IMR-90 (cell line): Measurements from ENCODE around the gene DIP2A. TPM values are rescaled to one million over a fixed set of nuclear protein-coding genes. Genes with fewer than 3 reads are reported as not detected.

Experiments used
- ATAC-seq: fragments of 200-7000 bp; cut with Tn5 transposase; 2 replicates; pipeline ENCODE4 v1.9.1; 2020; ENCODE audit warnings: low read depth, mild to moderate bottlenecking, moderate library complexity
- BruUV-seq: library from RNA; stranded (reverse); fragments of 400-500 nt; replicated peaks from 2 replicates; lab custom pipeline; 2021; lab: Mats Ljungman, UMichigan
- CTCF ChIA-PET: fragments of 300-600 bp; formaldehyde crosslinking; extraction: SDS; loops from one replicate; lab custom pipeline; 2021; ENCODE audit warnings: antibody characterized with exemption; lab: Yijun Ruan, JAX
- POLR2A ChIA-PET: fragments of 300-600 bp; sonication (Branson Sonifier 250); formaldehyde crosslinking; loops from one replicate; lab custom pipeline; 2022; ENCODE audit warnings: antibody characterized with exemption; ENCODE audit not compliant: unreplicated experiment; lab: Charles Lee
- DNase-seq: peaks from one replicate; pipeline ENCODE4 v3.0.0; 2013
- H2AFZ ChIP-seq: replicated peaks from 2 replicates; pipeline ENCODE3; 2013; ENCODE audit warnings: low read length, mild to moderate bottlenecking; ENCODE audit not compliant: poor library complexity
- H2AK5ac ChIP-seq: 2 replicates; pipeline ENCODE4 v1.6.1; 2013; ENCODE audit warnings: low read depth, low read length, inconsistent platforms
- H2AK9ac ChIP-seq: replicated peaks from 2 replicates; pipeline ENCODE3; 2013; ENCODE audit warnings: mild to moderate bottlenecking, low read depth, low read length, moderate library complexity; ENCODE audit not compliant: poor library complexity
- H2BK120ac ChIP-seq: 2 replicates; pipeline ENCODE4 v1.6.1; 2013; ENCODE audit warnings: low read depth, low read length, inconsistent platforms
- H2BK15ac ChIP-seq: 3 replicates; pipeline ENCODE4 v1.6.1; 2013; ENCODE audit warnings: low read depth, low read length, inconsistent platforms
- H2BK20ac ChIP-seq: 2 replicates; pipeline ENCODE4 v1.6.1; 2013; ENCODE audit warnings: low read depth, mild to moderate bottlenecking, inconsistent platforms, low read length, moderate library complexity
- H2BK5ac ChIP-seq: 2 replicates; pipeline ENCODE4 v1.6.1; 2013; ENCODE audit warnings: mild to moderate bottlenecking, low read depth, low read length, inconsistent platforms; ENCODE audit not compliant: poor library complexity, severe bottlenecking
- H3K14ac ChIP-seq: replicated peaks from 2 replicates; pipeline ENCODE4 v1.6.1; 2013; ENCODE audit warnings: low read depth, low read length, inconsistent platforms
- H3K18ac ChIP-seq: 2 replicates; pipeline ENCODE4 v1.6.1; 2013; ENCODE audit warnings: low read depth, low read length, control low read depth
- H3K23ac ChIP-seq: 2 replicates; pipeline ENCODE4 v1.6.1; 2013; ENCODE audit warnings: low read depth, low read length, inconsistent platforms
- H3K27ac ChIP-seq: 2 replicates; pipeline ENCODE4 v1.5.1; 2013; ENCODE audit warnings: mild to moderate bottlenecking, control low read depth, low read length; ENCODE audit not compliant: insufficient read depth
- H3K27me3 ChIP-seq: 2 replicates; pipeline ENCODE4 v1.6.1; 2013; ENCODE audit warnings: low read length; ENCODE audit not compliant: control insufficient read depth, insufficient read depth
- H3K36me3 ChIP-seq: 2 replicates; pipeline ENCODE4 v1.6.1; 2013; ENCODE audit warnings: low read length, mixed read lengths; ENCODE audit not compliant: control insufficient read depth, insufficient read depth
- H3K4ac ChIP-seq: 2 replicates; pipeline ENCODE4 v1.6.1; 2013; ENCODE audit warnings: low read depth, low read length, inconsistent platforms
- H3K4me1 ChIP-seq: 2 replicates; pipeline ENCODE4 v1.6.1; 2013; ENCODE audit warnings: low read length, mixed read lengths; ENCODE audit not compliant: control insufficient read depth, insufficient read depth
- H3K4me2 ChIP-seq: 2 replicates; pipeline ENCODE4 v1.6.1; 2013; ENCODE audit warnings: low read depth, mild to moderate bottlenecking, control low read depth, low read length, moderate library complexity
- H3K4me3 ChIP-seq: 2 replicates; pipeline ENCODE4 v1.5.1; 2013; ENCODE audit warnings: low read depth, mild to moderate bottlenecking, control low read depth, low read length, moderate library complexity; ENCODE audit not compliant: insufficient read depth
- H3K56ac ChIP-seq: 2 replicates; pipeline ENCODE4 v1.6.1; 2013; ENCODE audit warnings: low read length, inconsistent platforms; ENCODE audit not compliant: insufficient read depth; ENCODE audit errors: extremely low read depth
- H3K79me1 ChIP-seq, 2 experiments: 2 replicates each; pipeline ENCODE4 v1.6.1; 2013; ENCODE audit warnings: low read length in 2 of 2, inconsistent platforms in 1 of 2, low read depth in 1 of 2
- H3K9ac ChIP-seq: 2 replicates; pipeline ENCODE4 v1.6.1; 2013; ENCODE audit warnings: low read depth, low read length, control low read depth
- H3K9me1 ChIP-seq: 2 replicates; pipeline ENCODE4 v1.6.1; 2013; ENCODE audit warnings: low read length, inconsistent platforms; ENCODE audit not compliant: insufficient read depth
- H3K9me3 ChIP-seq: 2 replicates; pipeline ENCODE4 v1.6.1; 2013; ENCODE audit warnings: low read length; ENCODE audit not compliant: control insufficient read depth, insufficient read depth
- H4K20me1 ChIP-seq: 2 replicates; pipeline ENCODE4 v1.6.1; 2013; ENCODE audit warnings: low read length, inconsistent platforms; ENCODE audit not compliant: insufficient read depth
- H4K5ac ChIP-seq: 2 replicates; pipeline ENCODE4 v1.6.1; 2013; ENCODE audit warnings: mild to moderate bottlenecking, low read depth, low read length, control low read depth
- H4K8ac ChIP-seq, 2 experiments: 2 replicates each; pipeline ENCODE4 v1.6.1; 2013; ENCODE audit warnings: low read depth in 2 of 2, low read length in 2 of 2, control low read depth in 1 of 2, inconsistent platforms in 1 of 2
- H4K91ac ChIP-seq: 2 replicates; pipeline ENCODE4 v1.6.1; 2013; ENCODE audit warnings: low read depth, low read length, inconsistent platforms; ENCODE audit not compliant: insufficient read depth
- CHD1 ChIP-seq: IDR thresholded peaks from 2 replicates; pipeline ENCODE4 v1.6.1; 2012; ENCODE audit warnings: low read depth, low read length, improper control_type of control experiment
- MXI1 ChIP-seq: IDR thresholded peaks from 2 replicates; pipeline ENCODE4 v1.6.1; 2012; ENCODE audit warnings: low read depth, mild to moderate bottlenecking, low read length, moderate library complexity, borderline replicate concordance
- RFX5 ChIP-seq: IDR thresholded peaks from 2 replicates; pipeline ENCODE4 v1.8.0; 2012; ENCODE audit warnings: low read depth, mild to moderate bottlenecking, low read length, moderate library complexity
- WGBS, 2 experiments: methylation state at CpG; one replicate each; pipeline versions ENCODE4 v1.1.5 to v1.1.7; 2013; ENCODE audit warnings: missing lambda C conversion rate in 2 of 2; ENCODE audit not compliant: insufficient read length in 1 of 2; ENCODE audit errors: extremely low coverage in 2 of 2; 5-methylcytosine and 5-hydroxymethylcytosine counted together
- dilution Hi-C: fragments of 300-500 bp; cut with HindIII; formaldehyde crosslinking; loops from one replicate; pipeline ENCODE4 v1.14.3; 2018; ENCODE audit warnings: low sequenced_read_pairs; ENCODE audit not compliant: unreplicated experiment
- in situ Hi-C: fragments of 300-500 bp; cut with MboI; formaldehyde crosslinking; loops from 3 replicates; pipeline ENCODE4 v1.14.3; 2019; ENCODE audit warnings: low sequenced_read_pairs, inconsistent platforms, mixed read lengths
- intact Hi-C: fragments of 100-400 bp; cut with micrococcal nuclease; formaldehyde crosslinking; loops from 2 replicates; pipeline ENCODE4 v1.10.0; 2022
- microRNA-seq, 2 experiments: library from miRNA; stranded (forward) in 1 of 2; unstranded in 1 of 2; fragments of 10-50 nt in 1 of 2; fragments of <30 nt in 1 of 2; gene quantifications in 1 of 2; microRNA quantifications in 1 of 2; one replicate each; pipeline versions ENCODE3 to v1.1.0; 2013 to 2020; ENCODE audit not compliant: insufficient read depth in 1 of 2, insufficient read length in 1 of 2, unreplicated experiment in 1 of 2
- polyA plus RNA-seq, 3 experiments: library from polyadenylated mRNA; depleted of rRNA; stranded (reverse); fragments of >200 nt; gene quantifications; 2 replicates each; pipeline ENCODE4 v1.2.3, GENCODE V29; 2012; ENCODE audit warnings: low replicate concordance in 1 of 3
- small RNA-seq, 5 experiments: library from RNA; depleted of rRNA; stranded (forward); fragments of <200 nt; gene quantifications; one replicate each; pipeline ENCODE3, GENCODE V24; 2012
- total RNA-seq: library from RNA; depleted of rRNA; stranded (reverse); fragments of >200 nt; gene quantifications from 2 replicates; pipeline ENCODE4 v1.2.3, GENCODE V29; 2012; rRNA removed
- TF ChIP-seq, protein P1 (sequence below): fragments of 150-350 bp; IDR thresholded peaks from 2 replicates; pipeline ENCODE4 v1.6.1; 2016; ENCODE audit warnings: low read depth, mild to moderate bottlenecking, low read length, moderate library complexity, borderline replicate concordance

DIP2A gene
- total and polyA plus RNA-seq, 2 of the 4 experiments (the other 2 are of a cell fraction) = 17.9 to 24.3 TPM

DNA sequence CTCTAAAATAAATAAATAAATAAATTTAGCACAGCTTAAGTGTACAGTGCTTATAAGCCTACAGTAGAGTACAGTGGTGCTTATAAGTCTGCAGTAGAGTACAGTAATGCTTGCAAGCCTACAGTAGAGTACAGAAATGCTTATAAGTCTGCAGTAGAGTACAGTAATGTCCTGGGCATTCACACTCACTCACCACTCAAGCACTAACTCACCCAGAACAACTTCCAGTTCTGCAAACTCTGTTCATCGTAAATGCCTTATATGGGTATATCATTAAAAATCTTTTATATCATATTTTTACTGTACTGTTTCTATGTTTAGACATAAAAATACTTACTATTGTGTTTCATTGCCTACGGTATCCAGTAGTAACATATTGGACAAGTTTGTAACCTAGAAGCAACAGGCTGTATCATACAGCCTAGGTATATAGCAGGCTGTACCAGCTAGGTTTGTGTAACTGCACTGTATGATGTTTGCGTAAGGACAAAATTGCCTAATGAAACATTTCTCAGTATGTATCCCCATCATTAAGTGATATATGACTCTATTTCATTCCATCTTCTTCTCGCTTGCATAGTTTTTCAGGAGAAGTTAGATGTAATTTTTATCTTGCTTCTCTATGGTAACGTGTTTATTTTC, 160.2 kb downstream of the DIP2A start:
- no peak overlapping the region for H2AFZ ChIP-seq
- H4K5ac ChIP-seq = no peak overlapping the region
- H3K4ac ChIP-seq = no peak overlapping the region
- H4K20me1 ChIP-seq = no peaks in the 10 kb centered on the region; the same call in 1 of the 2 replicates
- H2AK5ac ChIP-seq = no peak overlapping the region
- in situ Hi-C loops (no loop called here), intact Hi-C loops (no loop called here), dilution Hi-C loops (no loop called here)
- H2BK20ac ChIP-seq = no peak overlapping the region
- ChIA-PET CTCF (no interaction called here), POLR2A (no interaction called here)
- H3K23ac ChIP-seq = no peak overlapping the region
- no peak overlapping the region for H2BK5ac ChIP-seq
- no peak overlapping the region for H3K4me2 ChIP-seq
- no CpG with 5 or more reads among the region's 5 CpGs for WGBS, 2 experiments
- H2BK15ac ChIP-seq = no peak overlapping the region
- H3K4me1 ChIP-seq = peaks cover 1% of the 10 kb centered on the region; the same call in 1 of the 2 replicates
- no peak overlapping the region for H3K14ac ChIP-seq
- no peaks in the 10 kb centered on the region for H3K79me1 ChIP-seq
- H2BK120ac ChIP-seq = no peak overlapping the region
- H3K9ac ChIP-seq = no peak overlapping the region
- H3K27ac ChIP-seq = no peak overlapping the region
- no peak for TF ChIP-seq RFX5
- no peak for TF ChIP-seq CHD1
- TF ChIP-seq, protein P1, sequence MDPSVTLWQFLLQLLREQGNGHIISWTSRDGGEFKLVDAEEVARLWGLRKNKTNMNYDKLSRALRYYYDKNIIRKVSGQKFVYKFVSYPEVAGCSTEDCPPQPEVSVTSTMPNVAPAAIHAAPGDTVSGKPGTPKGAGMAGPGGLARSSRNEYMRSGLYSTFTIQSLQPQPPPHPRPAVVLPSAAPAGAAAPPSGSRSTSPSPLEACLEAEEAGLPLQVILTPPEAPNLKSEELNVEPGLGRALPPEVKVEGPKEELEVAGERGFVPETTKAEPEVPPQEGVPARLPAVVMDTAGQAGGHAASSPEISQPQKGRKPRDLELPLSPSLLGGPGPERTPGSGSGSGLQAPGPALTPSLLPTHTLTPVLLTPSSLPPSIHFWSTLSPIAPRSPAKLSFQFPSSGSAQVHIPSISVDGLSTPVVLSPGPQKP = no peak
- no peak for TF ChIP-seq MXI1
- no TSS peak for BruUV-seq
- no peaks in the 10 kb centered on the region for H3K36me3 ChIP-seq
- no peak overlapping the region for H4K91ac ChIP-seq
- H3K9me1 ChIP-seq = no peaks in the 10 kb centered on the region
- H3K9me3 ChIP-seq = peaks cover 6% of the 10 kb centered on the region
- ATAC-seq (peak; percentile 27; the same call in 1 of the 2 replicates), DNase-seq (peak; percentile 43)
- no peak overlapping the region for H2AK9ac ChIP-seq
- H3K27me3 ChIP-seq = no peaks in the 10 kb centered on the region; the same call in 1 of the 2 replicates
- no peak overlapping the region for H3K56ac ChIP-seq
- H4K8ac ChIP-seq = no peak overlapping the region
- no peak overlapping the region for H3K18ac ChIP-seq
- no peak overlapping the region for H3K4me3 ChIP-seq

Small RNA genes lying within 50 kb of the gene (microRNA-seq; reads per million reads assigned to microRNA genes)
- gene RNU6-396P (ENCODE audit: insufficient read depth, insufficient read length) = not detected

Small RNA genes lying within 50 kb of the gene (small RNA-seq; reads per million reads assigned to genes)
- 0 reads per million in 5 experiments for gene RNU6-396P

Other genes starting within 250 kb of the DIP2A start
- gene LSS, start 230.1 kb upstream of the DIP2A start, total RNA-seq = 35.3 and 43.4 TPM in 2 replicates
- gene LSS, start 230.1 kb upstream of the DIP2A start, polyA plus RNA-seq (2012; rRNA removed) = 58.1 and 62.8 TPM in 2 replicates
- 63.1 and 67.5 TPM in 2 replicates for gene MCM3AP, start 173.3 kb upstream of the DIP2A start, total RNA-seq
- 40.3 and 46.5 TPM in 2 replicates for gene MCM3AP, start 173.3 kb upstream of the DIP2A start, polyA plus RNA-seq (2012; rRNA removed)
- 5.9 and 7.8 TPM in 2 replicates for gene YBEY, start 172.5 kb upstream of the DIP2A start, total RNA-seq
- gene YBEY, start 172.5 kb upstream of the DIP2A start, polyA plus RNA-seq (2012; rRNA removed) = 22.1 and 26.2 TPM in 2 replicates
- gene C21orf58, start 135.0 kb upstream of the DIP2A start, total RNA-seq = 2.5 and 2.7 TPM in 2 replicates
- gene C21orf58, start 135.0 kb upstream of the DIP2A start, polyA plus RNA-seq (2012; rRNA removed) = 5.3 and 6.2 TPM in 2 replicates
- 10.0 and 14.2 TPM in 2 replicates for gene PCNT, start 134.7 kb upstream of the DIP2A start, total RNA-seq
- 19.4 and 19.5 TPM in 2 replicates for gene PCNT, start 134.7 kb upstream of the DIP2A start, polyA plus RNA-seq (2012; rRNA removed)
- gene S100B, start 146.2 kb downstream of the DIP2A start, total RNA-seq = 0.18 TPM in 1 of 2 replicates, not detected in the other
- 0.26 and 0.43 TPM in 2 replicates for gene S100B, start 146.2 kb downstream of the DIP2A start, polyA plus RNA-seq (2012; rRNA removed)
- gene PRMT2, start 176.8 kb downstream of the DIP2A start, total RNA-seq = 126 and 127 TPM in 2 replicates
- gene PRMT2, start 176.8 kb downstream of the DIP2A start, polyA plus RNA-seq (2012; rRNA removed) = 159 and 162 TPM in 2 replicates